ENCODE results near the gene PTPRT. TPM values are rescaled to one million over a fixed set of nuclear protein-coding genes. Genes with fewer than 3 reads are reported as not detected.

The PTPRT gene
- total RNA-seq, 1 experiment from 2014 or later = 0.20 TPM

GRCh38 chr20:42907730-42908129 lies 282.0 kb downstream of the PTPRT start:
- H3K36me3 Mint-ChIP-seq (ENCODE audit: insufficient read depth, unreplicated experiment) = no peaks in the 10 kb centered on the region
- no peaks in the 10 kb centered on the region for H3K9me3 ChIP-seq
- H3K36me3 ChIP-seq (ENCODE audit: control insufficient read depth, insufficient read depth, low read length) = no peaks in the 10 kb centered on the region
- H3K4me1 ChIP-seq = no peaks in the 10 kb centered on the region
- no peak overlapping the region for H3K4me3 ChIP-seq (ENCODE audit: low read depth, low read length)
- H3K27ac Mint-ChIP-seq (ENCODE audit: unreplicated experiment) = no peak overlapping the region
- H3K4me3 Mint-ChIP-seq (ENCODE audit: unreplicated experiment) = no peak overlapping the region
- DNase-seq = no peak
- POLR2A ChIA-PET = no interaction called here
- H3K27me3 Mint-ChIP-seq (ENCODE audit: insufficient read depth, unreplicated experiment) = peaks cover 10% of the 10 kb centered on the region
- no peaks in the 10 kb centered on the region for H3K9me3 Mint-ChIP-seq (ENCODE audit: unreplicated experiment)
- no peaks in the 10 kb centered on the region for H3K4me1 Mint-ChIP-seq (ENCODE audit: low read depth, unreplicated experiment)
- CTCF ChIA-PET = no interaction called here
- no peaks in the 10 kb centered on the region for H3K27me3 ChIP-seq (replicated peaks; ENCODE audit: control insufficient read depth, insufficient read depth, low read length)
- TF ChIP-seq CTCF (IDR thresholded peaks at IDR 0.05; ENCODE audit: insufficient read depth in 1 of 2, low read depth in 1 of 2, low read length in 1 of 2, severe bottlenecking in 1 of 2, unreplicated experiment in 1 of 2) = no peak
- intact Hi-C loops (cut with micrococcal nuclease; ENCODE audit: unreplicated experiment) = no loop called here
- no TSS peak for BruUV-seq (replicated peaks)

- peaks cover 7% of the 10 kb centered on the region for H3K9me3 Mint-ChIP-seq (ENCODE audit: unreplicated experiment)
- no peak for TF ChIP-seq CTCF (IDR thresholded peaks at IDR 0.05; ENCODE audit: insufficient read depth in 1 of 2, low read depth in 1 of 2, low read length in 1 of 2, severe bottlenecking in 1 of 2, unreplicated experiment in 1 of 2)
Measured at GRCh38 chr20:42906120-42906519, 283.6 kb downstream of the PTPRT start.

DNA sequence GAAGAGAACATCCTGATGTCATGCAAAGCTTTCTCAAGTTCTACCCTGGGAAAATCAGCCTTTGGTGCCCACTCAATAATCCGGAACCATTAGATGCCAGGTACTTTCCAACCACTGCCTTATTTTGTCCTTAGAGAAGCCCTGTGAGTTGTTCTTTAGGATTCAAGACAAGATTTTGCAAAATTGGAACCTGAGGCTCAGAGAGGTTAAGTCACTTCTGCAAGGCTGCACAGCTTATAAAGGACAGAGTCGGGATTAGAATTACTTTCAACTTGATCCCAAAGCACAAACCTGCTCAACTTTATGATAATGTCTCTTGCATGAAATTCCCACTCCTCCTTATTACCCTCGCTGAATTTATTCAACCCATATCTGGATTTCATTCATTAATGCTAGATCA lies 287.2 kb downstream of the PTPRT start:
- no peaks in the 10 kb centered on the region for H3K36me3 ChIP-seq (ENCODE audit: control insufficient read depth, insufficient read depth, low read length)
- no peaks in the 10 kb centered on the region for H3K36me3 Mint-ChIP-seq (ENCODE audit: insufficient read depth, unreplicated experiment)
- no peaks in the 10 kb centered on the region for H3K4me1 Mint-ChIP-seq (ENCODE audit: low read depth, unreplicated experiment)
- H3K4me1 ChIP-seq = no peaks in the 10 kb centered on the region
- no peak for DNase-seq
- no peak overlapping the region for H3K4me3 ChIP-seq (ENCODE audit: low read depth, low read length)
- H3K27ac Mint-ChIP-seq (ENCODE audit: unreplicated experiment) = no peak overlapping the region
- peaks cover 15% of the 10 kb centered on the region for H3K9me3 Mint-ChIP-seq (ENCODE audit: unreplicated experiment)
- BruUV-seq (replicated peaks) = no TSS peak
- no peaks in the 10 kb centered on the region for H3K9me3 ChIP-seq
- H3K4me3 Mint-ChIP-seq (ENCODE audit: unreplicated experiment) = no peak overlapping the region
- POLR2A ChIA-PET = no interaction called here
- intact Hi-C loops (cut with micrococcal nuclease; ENCODE audit: unreplicated experiment) = no loop called here
- no peaks in the 10 kb centered on the region for H3K27me3 ChIP-seq (replicated peaks; ENCODE audit: control insufficient read depth, insufficient read depth, low read length)
- peaks cover 7% of the 10 kb centered on the region for H3K27me3 Mint-ChIP-seq (ENCODE audit: insufficient read depth, unreplicated experiment)
- CTCF ChIA-PET = no interaction called here
- TF ChIP-seq CTCF (IDR thresholded peaks at IDR 0.05; ENCODE audit: insufficient read depth in 1 of 2, low read depth in 1 of 2, low read length in 1 of 2, severe bottlenecking in 1 of 2, unreplicated experiment in 1 of 2) = no peak

More at GRCh38 chr20:42906120-42906519, 283.6 kb downstream of the PTPRT start:
- no peak overlapping the region for H3K4me3 Mint-ChIP-seq (ENCODE audit: unreplicated experiment)
- H3K36me3 ChIP-seq (ENCODE audit: control insufficient read depth, insufficient read depth, low read length) = no peaks in the 10 kb centered on the region
- H3K27me3 Mint-ChIP-seq (ENCODE audit: insufficient read depth, unreplicated experiment) = peaks cover 10% of the 10 kb centered on the region
- ChIA-PET CTCF (no interaction called here), POLR2A (no interaction called here)
- no peaks in the 10 kb centered on the region for H3K27me3 ChIP-seq (replicated peaks; ENCODE audit: control insufficient read depth, insufficient read depth, low read length)
- no peak overlapping the region for H3K4me3 ChIP-seq (ENCODE audit: low read depth, low read length)
- no TSS peak for BruUV-seq (replicated peaks)
- intact Hi-C loops (cut with micrococcal nuclease; ENCODE audit: unreplicated experiment) = no loop called here
- no peaks in the 10 kb centered on the region for H3K9me3 ChIP-seq
- no peak overlapping the region for H3K27ac Mint-ChIP-seq (ENCODE audit: unreplicated experiment)
- no peaks in the 10 kb centered on the region for H3K4me1 ChIP-seq
- H3K4me1 Mint-ChIP-seq (ENCODE audit: low read depth, unreplicated experiment) = no peaks in the 10 kb centered on the region
- no peaks in the 10 kb centered on the region for H3K36me3 Mint-ChIP-seq (ENCODE audit: insufficient read depth, unreplicated experiment)
- DNase-seq = no peak
